Astrocyte (in vitro differentiated cells and primary cell): ENCODE data around the gene ZNRF2. TPM values are rescaled to one million over a fixed set of nuclear protein-coding genes. Genes with fewer than 3 reads are reported as not detected.

ENCODE experiments used
- DNase-seq: peaks from one replicate; pipeline ENCODE4 v3.0.0-alpha.2; 2010; ENCODE audit warnings: low read depth
- FAIRE-seq: peaks from 2 replicates; lab custom pipeline; 2011; peaks lifted over from hg19 to GRCh38; lab: Jason Lieb, UNC
- H2AFZ ChIP-seq: 2 replicates; pipeline ENCODE4 v1.6.0; 2012; ENCODE audit warnings: low read depth, low read length, inconsistent platforms
- H3K27ac ChIP-seq: 2 replicates; pipeline ENCODE4 v1.5.1; 2011; ENCODE audit warnings: low read depth, low read length, inconsistent platforms
- H3K27me3 ChIP-seq: 2 replicates; pipeline ENCODE4 v1.6.0; 2011; ENCODE audit warnings: low read length, inconsistent platforms; ENCODE audit not compliant: insufficient read depth
- H3K36me3 ChIP-seq: 2 replicates; pipeline ENCODE4 v1.5.1; 2011; ENCODE audit warnings: low read length, inconsistent platforms; ENCODE audit not compliant: insufficient read depth
- H3K4me1 ChIP-seq: 2 replicates; pipeline ENCODE4 v1.5.1; 2011; ENCODE audit warnings: low read length, inconsistent platforms; ENCODE audit not compliant: insufficient read depth
- H3K4me2 ChIP-seq: 2 replicates; pipeline ENCODE4 v1.6.0; 2012; ENCODE audit warnings: low read length, inconsistent platforms
- H3K4me3 ChIP-seq: 2 replicates; pipeline ENCODE4 v1.5.1; 2011; ENCODE audit warnings: low read depth, mild to moderate bottlenecking, low read length, inconsistent platforms; ENCODE audit not compliant: insufficient read depth
- H3K79me2 ChIP-seq: 2 replicates; pipeline ENCODE4 v1.6.0; 2012; ENCODE audit warnings: mild to moderate bottlenecking, low read length, inconsistent platforms; ENCODE audit not compliant: insufficient read depth
- H3K9ac ChIP-seq: 2 replicates; pipeline ENCODE4 v1.6.0; 2012; ENCODE audit warnings: mild to moderate bottlenecking, low read length, inconsistent platforms
- H3K9me3 ChIP-seq: 2 replicates; pipeline ENCODE4 v1.5.1; 2012; ENCODE audit warnings: low read depth, mild to moderate bottlenecking, low read length, inconsistent platforms; ENCODE audit not compliant: insufficient read depth
- H4K20me1 ChIP-seq: 2 replicates; pipeline ENCODE4 v1.6.0; 2012; ENCODE audit warnings: low read length, inconsistent platforms; ENCODE audit not compliant: insufficient read depth
- H3K27ac Mint-ChIP-seq: one replicate; pipeline ENCODE4 v1.8.0; 2021; ENCODE audit warnings: mild to moderate bottlenecking, mixed read lengths; ENCODE audit not compliant: unreplicated experiment
- H3K27me3 Mint-ChIP-seq: one replicate; pipeline ENCODE4 v1.8.0; 2021; ENCODE audit warnings: low read depth, mixed read lengths; ENCODE audit not compliant: unreplicated experiment
- H3K36me3 Mint-ChIP-seq: one replicate; pipeline ENCODE4 v1.8.0; 2021; ENCODE audit warnings: low read depth, mixed read lengths; ENCODE audit not compliant: unreplicated experiment
- H3K4me1 Mint-ChIP-seq: one replicate; pipeline ENCODE4 v1.8.0; 2021; ENCODE audit warnings: low read depth, mixed read lengths; ENCODE audit not compliant: unreplicated experiment
- H3K4me3 Mint-ChIP-seq: one replicate; pipeline ENCODE4 v1.8.0; 2021; ENCODE audit warnings: mild to moderate bottlenecking, moderate library complexity, mixed read lengths; ENCODE audit not compliant: unreplicated experiment
- H3K9me3 Mint-ChIP-seq: one replicate; pipeline ENCODE4 v1.8.0; 2021; ENCODE audit warnings: mild to moderate bottlenecking, mixed read lengths; ENCODE audit not compliant: unreplicated experiment
- EZH2 ChIP-seq: IDR thresholded peaks from 2 replicates; pipeline ENCODE4 v1.6.1; 2012; ENCODE audit warnings: mild to moderate bottlenecking, low read length, inconsistent platforms; ENCODE audit not compliant: insufficient read depth
- total RNA-seq: library from RNA; stranded (reverse); gene quantifications from 2 replicates; pipeline ENCODE4 v1.2.1, GENCODE V29; 2021
- TF ChIP-seq, protein P1 (sequence below): IDR thresholded peaks from 2 replicates; pipeline ENCODE4 v1.5.1; 2011; ENCODE audit warnings: low read depth, mild to moderate bottlenecking, inconsistent platforms, low read length, moderate library complexity; ENCODE audit not compliant: insufficient read depth

ZNRF2 gene
- total RNA-seq, 1 donor from 2014 or later = 9.9 TPM

DNA sequence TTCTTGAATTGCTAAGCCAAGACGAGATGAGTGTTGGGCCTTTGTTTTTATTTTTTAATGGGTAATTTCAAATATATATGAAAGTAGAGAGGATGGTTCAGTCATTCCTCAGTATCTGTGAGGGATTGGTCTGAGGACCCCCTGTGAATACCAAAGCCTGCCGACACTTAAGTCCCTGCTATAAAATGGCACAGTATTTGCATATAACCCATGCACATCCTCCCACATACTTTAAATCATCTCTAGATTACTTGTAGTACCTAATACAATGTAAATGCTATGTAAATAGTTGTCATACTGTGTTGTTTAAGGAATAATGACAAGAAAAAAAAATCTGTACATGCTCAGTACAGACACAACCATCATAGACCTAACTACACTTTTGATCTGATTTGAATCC lies 120.8 kb downstream of the ZNRF2 start:
- Mint-ChIP-seq H3K4me1 (peaks cover 2% of the 10 kb centered on the region), H3K27me3 (no peaks in the 10 kb centered on the region), H3K9me3 (no peaks in the 10 kb centered on the region), H3K36me3 (peaks cover 8% of the 10 kb centered on the region), H3K4me3 (no peak overlapping the region), H3K27ac (no peak overlapping the region)
- no peaks in the 10 kb centered on the region for H3K4me1 ChIP-seq
- no peak overlapping the region for H3K4me2 ChIP-seq
- H2AFZ ChIP-seq = no peak overlapping the region
- H3K9me3 ChIP-seq = no peaks in the 10 kb centered on the region
- no peaks in the 10 kb centered on the region for H3K27me3 ChIP-seq
- H3K9ac ChIP-seq = no peak overlapping the region
- no peaks in the 10 kb centered on the region for H3K36me3 ChIP-seq
- H3K27ac ChIP-seq = no peak overlapping the region
- FAIRE-seq = no peak
- H3K4me3 ChIP-seq = no peak overlapping the region
- TF ChIP-seq, protein P1, sequence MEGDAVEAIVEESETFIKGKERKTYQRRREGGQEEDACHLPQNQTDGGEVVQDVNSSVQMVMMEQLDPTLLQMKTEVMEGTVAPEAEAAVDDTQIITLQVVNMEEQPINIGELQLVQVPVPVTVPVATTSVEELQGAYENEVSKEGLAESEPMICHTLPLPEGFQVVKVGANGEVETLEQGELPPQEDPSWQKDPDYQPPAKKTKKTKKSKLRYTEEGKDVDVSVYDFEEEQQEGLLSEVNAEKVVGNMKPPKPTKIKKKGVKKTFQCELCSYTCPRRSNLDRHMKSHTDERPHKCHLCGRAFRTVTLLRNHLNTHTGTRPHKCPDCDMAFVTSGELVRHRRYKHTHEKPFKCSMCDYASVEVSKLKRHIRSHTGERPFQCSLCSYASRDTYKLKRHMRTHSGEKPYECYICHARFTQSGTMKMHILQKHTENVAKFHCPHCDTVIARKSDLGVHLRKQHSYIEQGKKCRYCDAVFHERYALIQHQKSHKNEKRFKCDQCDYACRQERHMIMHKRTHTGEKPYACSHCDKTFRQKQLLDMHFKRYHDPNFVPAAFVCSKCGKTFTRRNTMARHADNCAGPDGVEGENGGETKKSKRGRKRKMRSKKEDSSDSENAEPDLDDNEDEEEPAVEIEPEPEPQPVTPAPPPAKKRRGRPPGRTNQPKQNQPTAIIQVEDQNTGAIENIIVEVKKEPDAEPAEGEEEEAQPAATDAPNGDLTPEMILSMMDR = no peak
- TF ChIP-seq EZH2 = no peak
- no peak for DNase-seq
- H4K20me1 ChIP-seq = no peaks in the 10 kb centered on the region
- H3K79me2 ChIP-seq = no peaks in the 10 kb centered on the region

DNA sequence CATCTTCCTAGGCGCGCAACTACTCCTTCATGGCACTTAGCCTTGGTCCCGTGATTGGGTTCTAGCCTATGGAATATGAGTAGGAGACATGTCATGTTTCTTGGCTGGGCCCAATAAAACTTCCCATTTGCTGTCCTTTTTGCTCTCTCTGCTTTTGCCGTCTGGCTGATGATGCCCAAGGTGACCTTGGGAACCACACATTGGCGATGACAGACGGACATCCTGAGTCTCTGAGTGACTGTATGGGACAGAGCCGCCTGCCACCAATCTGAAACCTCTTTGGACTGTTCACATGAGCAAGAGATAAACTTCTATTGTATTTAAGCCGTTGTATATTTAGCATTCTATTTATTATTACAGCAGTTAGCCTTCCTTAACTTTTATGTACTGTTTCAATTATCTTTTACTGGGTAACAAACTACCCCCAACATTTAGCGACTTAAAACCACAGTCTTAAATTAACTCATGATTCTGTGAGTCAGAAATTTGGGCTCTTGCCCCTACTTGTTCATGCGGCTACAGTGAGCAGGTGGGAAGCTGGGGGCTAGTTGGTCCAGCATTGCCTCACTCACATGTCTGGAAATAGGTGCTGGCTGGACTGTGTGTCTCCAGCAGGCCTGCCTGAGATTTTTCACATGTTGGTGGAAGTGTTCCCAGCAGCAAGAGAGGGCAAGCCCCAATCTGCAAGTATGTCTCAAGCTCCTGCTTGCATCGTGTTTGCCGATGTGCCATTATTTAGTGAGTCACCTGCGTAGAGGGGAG lies 122.4 kb downstream of the ZNRF2 start:
- Histone ChIP-seq H3K36me3 (no peaks in the 10 kb centered on the region), H3K4me2 (no peak overlapping the region), H4K20me1 (no peaks in the 10 kb centered on the region), H3K27ac (no peak overlapping the region), H2AFZ (no peak overlapping the region), H3K9ac (no peak overlapping the region), H3K27me3 (no peaks in the 10 kb centered on the region), H3K79me2 (no peaks in the 10 kb centered on the region), H3K4me3 (no peak overlapping the region), H3K4me1 (no peaks in the 10 kb centered on the region), H3K9me3 (no peaks in the 10 kb centered on the region)
- DNase-seq (peak; percentile 75), FAIRE-seq (no peak)
- Mint-ChIP-seq H3K27ac (no peak overlapping the region), H3K4me1 (peaks cover 2% of the 10 kb centered on the region), H3K36me3 (peaks cover 11% of the 10 kb centered on the region), H3K27me3 (no peaks in the 10 kb centered on the region), H3K4me3 (no peak overlapping the region), H3K9me3 (no peaks in the 10 kb centered on the region)
- TF ChIP-seq, protein P1 = no peak
- no peak for TF ChIP-seq EZH2

DNA sequence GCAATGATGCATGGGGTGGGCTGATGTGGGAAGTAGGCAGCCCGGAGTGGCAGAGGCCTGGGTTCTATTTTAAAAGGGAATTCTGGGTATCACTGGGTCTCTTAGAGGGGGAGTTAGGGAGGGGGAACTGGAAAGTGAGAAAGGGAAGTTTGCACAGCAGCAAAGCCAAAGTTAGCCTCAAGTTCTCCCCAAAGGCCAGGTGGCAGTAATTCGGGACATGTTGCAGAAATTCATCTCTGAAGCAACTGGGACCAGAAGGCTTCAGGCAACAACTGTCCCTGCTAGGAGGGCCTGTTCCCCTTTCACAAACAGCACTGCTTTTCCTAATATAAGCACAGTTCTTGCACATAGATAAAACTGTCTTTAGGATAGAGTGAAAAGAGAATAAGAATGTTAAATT lies 126.8 kb downstream of the ZNRF2 start:
- peaks cover 2% of the 10 kb centered on the region for H3K4me1 Mint-ChIP-seq
- H3K9me3 Mint-ChIP-seq = no peaks in the 10 kb centered on the region
- H3K27me3 Mint-ChIP-seq = peaks cover 2% of the 10 kb centered on the region
- Histone ChIP-seq H3K9ac (no peak overlapping the region), H3K4me1 (no peaks in the 10 kb centered on the region), H2AFZ (no peak overlapping the region), H3K79me2 (no peaks in the 10 kb centered on the region), H3K27ac (no peak overlapping the region), H3K36me3 (no peaks in the 10 kb centered on the region), H3K4me2 (no peak overlapping the region), H3K27me3 (no peaks in the 10 kb centered on the region), H3K4me3 (no peak overlapping the region), H4K20me1 (no peaks in the 10 kb centered on the region), H3K9me3 (peaks cover 3% of the 10 kb centered on the region)
- no peak for FAIRE-seq
- H3K27ac Mint-ChIP-seq = no peak overlapping the region
- no peak for TF ChIP-seq EZH2
- TF ChIP-seq, protein P1 = no peak
- peaks cover 11% of the 10 kb centered on the region for H3K36me3 Mint-ChIP-seq
- H3K4me3 Mint-ChIP-seq = no peak overlapping the region
- DNase-seq = no peak
